ENCODE results near the gene OLFML2B. TPM values are rescaled to one million over a fixed set of nuclear protein-coding genes. Genes with fewer than 3 reads are reported as not detected.
"Not testable (repeated sequence)": the region's sequence is repeated elsewhere in the genome, so short reads cannot be mapped to it uniquely, and the experiment has no call there.

The OLFML2B gene
- not detected in 2 replicates for total RNA-seq

DNA sequence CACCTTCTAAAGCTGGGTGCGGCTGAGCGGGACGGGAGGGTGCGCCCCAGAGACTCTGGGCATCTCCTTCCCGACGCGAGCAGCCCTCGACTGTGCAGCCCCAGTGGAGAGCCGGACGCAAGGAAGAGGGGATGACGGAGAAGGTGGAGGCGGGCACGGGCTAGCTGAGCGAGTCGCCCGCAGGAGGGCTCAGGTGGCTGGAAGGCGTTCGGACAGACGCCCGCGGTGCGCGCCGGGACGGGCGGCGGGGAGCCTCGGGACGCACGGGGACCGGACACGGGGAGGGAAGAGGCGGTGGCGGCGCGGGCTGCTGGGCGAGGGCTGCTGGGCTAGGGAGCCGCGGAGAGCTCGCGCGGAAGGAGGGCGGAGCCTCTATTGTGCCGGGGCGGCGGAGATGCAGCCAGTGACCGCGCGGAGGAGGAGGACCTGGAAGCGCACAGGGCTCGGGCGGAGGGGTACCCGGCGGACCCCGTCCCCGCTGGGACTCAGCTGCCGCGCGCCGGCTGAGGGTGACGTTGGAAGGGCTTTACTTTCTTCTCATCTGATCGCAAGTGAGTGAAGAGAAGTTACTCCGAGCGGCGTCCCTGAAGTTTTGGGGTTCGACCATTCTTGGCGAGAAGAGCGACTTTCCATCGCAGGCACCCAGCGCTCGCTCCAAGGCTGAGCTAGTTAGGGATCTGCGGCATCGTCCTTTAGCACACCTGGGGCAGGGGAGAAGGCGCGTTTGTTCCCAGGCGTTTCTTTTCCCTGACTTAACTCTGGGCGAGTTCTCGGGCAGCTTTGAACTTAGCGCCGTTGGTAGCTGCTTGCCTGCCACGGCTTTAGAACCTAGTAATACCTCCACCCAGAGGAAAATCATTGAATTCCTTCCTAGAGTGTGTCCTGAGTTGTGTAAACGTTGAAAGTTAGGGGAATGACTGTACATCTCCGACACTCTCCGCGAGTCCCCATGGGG is at the start of gene OLFML2B:
Gene OLFML2B (minus strand): TSS at position 323 of the 955 bp plus-strand sequence. CDS start 439 bp downstream, outside the sequence.
- H3K9me3 Mint-ChIP-seq = no peaks in the 10 kb centered on the region
- H3K27ac Mint-ChIP-seq = peak within 1 kb of the TSS; percentile 41
- intact Hi-C loops (cut with micrococcal nuclease) = loop anchor here (1.0 kb wide), 2 partner anchors 109 to 232 kb away; no protein-coding TSS in a partner anchor
- H3K36me3 Mint-ChIP-seq (ENCODE audit: low read depth) = no peaks in the 10 kb centered on the region
- peak within 1 kb of the TSS; percentile 89 for H3K4me3 Mint-ChIP-seq
- H3K4me1 Mint-ChIP-seq (ENCODE audit: low read depth) = peaks cover 7% of the 10 kb centered on the region
- peak; percentile 47 for DNase-seq (ENCODE audit: low spot score)
- H3K27me3 Mint-ChIP-seq (ENCODE audit: insufficient read depth) = peaks cover 50% of the 10 kb centered on the region

DNA sequence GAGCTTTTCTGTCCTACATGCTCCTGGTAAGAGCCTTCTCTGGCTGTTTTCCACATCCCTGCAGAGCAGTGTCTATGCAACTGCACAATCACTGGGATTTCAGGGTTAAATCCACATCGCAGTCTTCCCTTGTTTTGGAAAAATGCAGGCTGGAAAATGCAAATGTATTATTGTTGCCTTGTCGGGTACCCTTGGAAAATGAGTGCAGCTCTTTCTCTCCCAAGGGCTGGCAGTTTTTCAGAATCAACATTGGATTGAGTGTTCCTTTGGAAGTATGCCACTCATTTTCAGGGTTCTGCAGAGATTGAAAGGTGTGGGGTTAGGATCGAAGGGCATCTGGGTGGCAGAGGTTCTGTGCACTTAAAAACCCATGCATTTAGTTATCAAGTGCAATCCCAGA is 49.1 kb upstream of the OLFML2B start:
- Mint-ChIP-seq H3K27me3 (ENCODE audit: insufficient read depth) (peaks cover 45% of the 10 kb centered on the region), H3K27ac (no peak overlapping the region), H3K9me3 (no peaks in the 10 kb centered on the region), H3K4me1 (ENCODE audit: low read depth) (no peaks in the 10 kb centered on the region), H3K4me3 (no peak overlapping the region), H3K36me3 (ENCODE audit: low read depth) (no peaks in the 10 kb centered on the region)
- intact Hi-C loops (cut with micrococcal nuclease) = no loop called here
- no peak for DNase-seq (ENCODE audit: low spot score)

DNA sequence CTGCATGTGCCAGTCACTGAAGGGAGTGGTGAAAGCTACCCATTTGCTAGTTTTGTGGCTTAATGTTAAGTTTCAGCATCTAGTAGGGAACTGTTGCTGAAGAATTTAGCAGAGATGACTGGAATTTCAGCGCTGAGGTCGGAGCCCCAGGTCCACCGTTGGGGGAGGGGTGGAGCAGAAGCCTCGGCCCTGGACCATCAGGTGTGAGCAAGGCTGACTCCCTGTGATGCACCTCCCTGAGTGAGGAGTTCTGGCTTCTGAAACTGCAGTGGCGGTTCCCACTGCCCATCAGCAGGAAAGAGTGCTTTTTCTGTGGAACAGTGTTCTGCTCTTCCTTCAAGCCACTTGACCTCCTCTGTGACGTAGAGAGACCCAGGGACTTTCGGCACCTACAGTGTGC is 47.2 kb upstream of the OLFML2B start:
- no peak for DNase-seq (ENCODE audit: low spot score)
- intact Hi-C loops (cut with micrococcal nuclease) = no loop called here
- H3K9me3 Mint-ChIP-seq = no peaks in the 10 kb centered on the region
- H3K4me1 Mint-ChIP-seq (ENCODE audit: low read depth) = no peaks in the 10 kb centered on the region
- H3K36me3 Mint-ChIP-seq (ENCODE audit: low read depth) = no peaks in the 10 kb centered on the region
- peak overlapping the region; percentile 80 for H3K4me3 Mint-ChIP-seq
- H3K27ac Mint-ChIP-seq = no peak overlapping the region
- peaks cover 55% of the 10 kb centered on the region for H3K27me3 Mint-ChIP-seq (ENCODE audit: insufficient read depth)

DNA sequence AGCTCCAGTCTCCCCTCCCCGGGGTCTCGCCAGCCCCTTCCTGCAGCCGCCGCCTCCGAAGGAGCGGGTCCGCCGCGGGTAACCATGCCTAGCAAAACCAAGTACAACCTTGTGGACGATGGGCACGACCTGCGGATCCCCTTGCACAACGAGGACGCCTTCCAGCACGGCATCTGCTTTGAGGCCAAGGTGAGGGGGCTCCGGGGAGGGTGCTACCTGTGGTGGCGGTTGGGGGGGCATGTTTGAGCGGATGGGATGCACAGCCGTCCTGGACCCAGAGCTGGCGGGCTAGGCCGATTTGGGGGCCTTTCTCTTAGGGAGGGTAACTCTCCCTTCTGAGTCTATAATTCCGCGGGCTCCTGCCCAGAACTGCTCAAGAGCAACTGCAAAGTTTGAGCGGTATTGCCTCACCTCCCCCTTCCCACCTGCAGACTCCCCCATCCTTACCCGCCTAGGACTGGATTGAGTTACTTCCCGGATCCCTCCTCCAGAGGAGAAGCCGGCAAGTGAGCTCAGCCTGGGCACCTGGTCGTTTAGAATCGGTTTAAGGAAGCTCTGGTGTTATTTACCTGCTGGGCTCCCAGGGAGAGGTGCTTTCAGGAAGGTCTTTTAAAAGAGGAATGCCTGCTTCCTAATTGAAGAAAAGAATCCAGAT is 46.6 kb upstream of the OLFML2B start:
- H3K27ac Mint-ChIP-seq = no peak overlapping the region
- H3K4me1 Mint-ChIP-seq (ENCODE audit: low read depth) = no peaks in the 10 kb centered on the region
- peak overlapping the region; percentile 80 for H3K4me3 Mint-ChIP-seq
- H3K27me3 Mint-ChIP-seq (ENCODE audit: insufficient read depth) = peaks cover 53% of the 10 kb centered on the region
- no peak for DNase-seq (ENCODE audit: low spot score)
- no peaks in the 10 kb centered on the region for H3K36me3 Mint-ChIP-seq (ENCODE audit: low read depth)
- intact Hi-C loops (cut with micrococcal nuclease) = no loop called here
- H3K9me3 Mint-ChIP-seq = no peaks in the 10 kb centered on the region

DNA sequence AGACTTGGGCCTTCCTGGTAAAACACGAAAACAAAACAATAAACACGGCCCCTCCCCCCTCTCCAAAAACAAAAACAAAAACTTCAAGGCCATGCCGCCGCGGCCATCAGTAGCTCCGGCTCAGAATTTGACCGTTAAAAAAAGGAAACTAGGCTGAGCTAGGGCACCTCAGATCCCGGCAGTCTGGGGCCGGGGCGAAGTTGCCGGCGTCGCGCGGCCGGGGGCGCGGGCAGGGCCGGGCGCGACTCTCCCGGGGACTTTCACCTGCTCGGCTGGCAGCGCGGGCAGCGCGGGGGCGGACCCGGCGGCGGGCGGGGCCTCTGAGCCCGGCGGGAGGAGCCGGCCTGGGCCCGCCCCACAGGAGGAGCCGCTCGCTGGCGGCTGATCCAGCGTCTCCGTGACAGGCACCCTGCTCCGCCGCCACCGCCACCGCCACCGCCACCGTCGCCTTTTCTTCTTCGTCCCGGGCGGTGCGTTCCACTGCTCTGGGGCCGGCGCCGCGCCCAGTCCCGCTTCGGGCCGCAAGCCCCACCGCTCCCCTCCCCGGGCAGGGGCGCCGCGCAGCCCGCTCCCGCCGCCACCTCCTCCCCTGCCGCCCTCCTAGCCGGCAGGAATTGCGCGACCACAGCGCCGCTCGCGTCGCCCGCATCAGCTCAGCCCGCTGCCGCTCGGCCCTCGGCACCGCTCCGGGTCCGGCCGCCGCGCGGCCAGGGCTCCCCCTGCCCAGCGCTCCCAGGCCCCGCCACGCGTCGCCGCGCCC is 45.8 kb upstream of the OLFML2B start, which contains the start of gene NOS1AP:
Gene NOS1AP (plus strand): TSS at position 358 of the 760 bp plus-strand sequence. CDS start 487 bp downstream, outside the sequence.
- peak; percentile 72 for DNase-seq (ENCODE audit: low spot score)
- H3K4me3 Mint-ChIP-seq = peak within 1 kb of the TSS; percentile 80
- H3K4me1 Mint-ChIP-seq (ENCODE audit: low read depth) = no peaks in the 10 kb centered on the region
- H3K36me3 Mint-ChIP-seq (ENCODE audit: low read depth) = no peaks in the 10 kb centered on the region
- H3K9me3 Mint-ChIP-seq = no peaks in the 10 kb centered on the region
- intact Hi-C loops (cut with micrococcal nuclease) = loop anchor here (1.0 to 2.0 kb wide), 2 partner anchors 428 to 491 kb away; partner anchors contain the start of genes UAP1 and UHMK1
- peaks cover 49% of the 10 kb centered on the region for H3K27me3 Mint-ChIP-seq (ENCODE audit: insufficient read depth)
- H3K27ac Mint-ChIP-seq = no peak within 1 kb of the TSS

DNA sequence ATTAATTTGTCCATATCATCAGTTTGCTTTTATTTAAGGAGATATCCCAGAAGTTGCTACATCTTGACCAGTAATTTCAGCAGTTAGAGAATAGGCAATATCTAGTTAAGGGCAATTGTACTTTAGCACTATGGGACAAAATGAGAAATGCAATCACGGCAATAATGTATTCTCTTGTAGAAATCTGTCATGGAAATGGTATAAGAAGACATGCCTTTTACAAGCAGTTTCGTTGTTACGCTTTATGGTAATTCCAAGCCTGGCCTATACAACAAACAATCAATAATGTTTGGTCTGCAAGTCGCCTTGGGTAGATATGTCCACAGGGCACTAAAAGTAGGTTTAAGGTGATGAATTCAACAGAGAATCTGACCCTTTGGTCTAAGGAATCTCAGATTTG is 44.6 kb upstream of the OLFML2B start:
- H3K27me3 Mint-ChIP-seq (ENCODE audit: insufficient read depth) = peaks cover 51% of the 10 kb centered on the region
- H3K27ac Mint-ChIP-seq = no peak overlapping the region
- no peak overlapping the region for H3K4me3 Mint-ChIP-seq
- intact Hi-C loops (cut with micrococcal nuclease) = loop anchor here (2.0 kb wide), 1 partner anchor 492 kb away; the partner anchor contains the start of gene UAP1
- H3K36me3 Mint-ChIP-seq (ENCODE audit: low read depth) = no peaks in the 10 kb centered on the region
- no peak for DNase-seq (ENCODE audit: low spot score)
- no peaks in the 10 kb centered on the region for H3K9me3 Mint-ChIP-seq
- no peaks in the 10 kb centered on the region for H3K4me1 Mint-ChIP-seq (ENCODE audit: low read depth)

DNA sequence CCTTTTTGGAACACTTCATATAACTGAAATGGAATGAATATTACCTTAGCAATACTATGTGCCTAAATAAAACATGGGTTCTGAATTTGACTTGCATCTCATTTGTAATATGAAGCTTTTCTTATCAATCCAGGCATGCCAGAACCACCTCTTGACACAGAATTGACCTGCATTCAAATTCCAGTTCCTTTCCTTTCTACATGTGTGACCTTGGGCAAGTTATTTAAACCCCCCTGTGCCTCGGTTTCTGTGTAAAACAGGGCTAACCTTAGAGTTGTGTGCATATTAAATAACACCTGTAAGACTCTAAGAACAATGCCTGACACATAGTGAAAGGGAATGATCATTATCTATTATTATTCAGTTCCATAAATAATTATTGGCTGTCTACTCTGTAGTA is 43.8 kb upstream of the OLFML2B start:
- Mint-ChIP-seq H3K9me3 (no peaks in the 10 kb centered on the region), H3K36me3 (ENCODE audit: low read depth) (no peaks in the 10 kb centered on the region), H3K27me3 (ENCODE audit: insufficient read depth) (peaks cover 58% of the 10 kb centered on the region), H3K4me1 (ENCODE audit: low read depth) (no peaks in the 10 kb centered on the region), H3K27ac (no peak overlapping the region), H3K4me3 (no peak overlapping the region)
- intact Hi-C loops (cut with micrococcal nuclease) = no loop called here
- DNase-seq (ENCODE audit: low spot score) = no peak

DNA sequence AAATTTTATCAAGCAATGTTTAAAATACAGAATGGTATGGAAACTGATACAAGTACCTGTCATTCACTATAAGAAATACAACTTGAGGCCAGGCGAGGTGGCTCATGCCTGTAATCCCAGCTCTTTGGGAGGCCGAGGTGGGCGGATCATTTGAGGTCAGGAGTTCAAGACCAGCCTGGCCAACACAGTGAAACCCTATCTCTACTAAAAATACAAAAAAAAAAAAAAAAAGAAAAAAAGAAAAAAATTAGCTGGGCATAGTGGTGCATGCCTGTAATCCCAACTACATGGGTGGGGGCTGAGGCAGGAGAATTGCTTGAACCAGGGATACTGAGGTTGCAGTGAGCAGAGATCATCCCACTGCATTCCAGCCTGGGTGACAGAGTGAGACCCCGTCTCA is 43.2 kb upstream of the OLFML2B start:
- H3K4me1 Mint-ChIP-seq (ENCODE audit: low read depth); H3K36me3 Mint-ChIP-seq (ENCODE audit: low read depth); H3K9me3 Mint-ChIP-seq; intact Hi-C loops (cut with micrococcal nuclease); DNase-seq (ENCODE audit: low spot score); H3K4me3 Mint-ChIP-seq; H3K27ac Mint-ChIP-seq: not testable (repeated sequence)
- H3K27me3 Mint-ChIP-seq (ENCODE audit: insufficient read depth) = peaks cover 64% of the 10 kb centered on the region

DNA sequence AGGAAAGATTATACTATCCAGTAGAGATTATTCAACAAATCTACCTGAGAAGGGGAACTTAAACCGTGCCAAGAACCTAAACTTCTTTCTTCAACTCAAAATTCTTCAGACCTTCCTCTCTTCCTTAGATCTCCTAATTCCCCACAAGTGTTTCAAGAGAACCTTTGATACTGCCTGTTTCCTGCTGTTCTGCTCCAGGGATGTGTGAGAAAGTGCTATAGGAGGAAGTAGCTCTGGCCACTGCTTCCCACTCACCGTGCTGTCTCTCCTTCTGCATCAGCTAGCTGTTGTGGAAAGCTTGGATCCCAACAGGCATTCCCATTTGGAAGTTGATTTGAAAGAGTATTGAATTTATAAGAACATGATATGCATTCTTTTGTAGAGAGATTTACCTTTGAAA is 41.3 kb upstream of the OLFML2B start:
- DNase-seq (ENCODE audit: low spot score) = no peak
- Mint-ChIP-seq H3K27ac (no peak overlapping the region), H3K4me3 (no peak overlapping the region), H3K9me3 (no peaks in the 10 kb centered on the region), H3K36me3 (ENCODE audit: low read depth) (no peaks in the 10 kb centered on the region), H3K4me1 (ENCODE audit: low read depth) (no peaks in the 10 kb centered on the region), H3K27me3 (ENCODE audit: insufficient read depth) (peaks cover 50% of the 10 kb centered on the region)
- intact Hi-C loops (cut with micrococcal nuclease) = no loop called here

DNA sequence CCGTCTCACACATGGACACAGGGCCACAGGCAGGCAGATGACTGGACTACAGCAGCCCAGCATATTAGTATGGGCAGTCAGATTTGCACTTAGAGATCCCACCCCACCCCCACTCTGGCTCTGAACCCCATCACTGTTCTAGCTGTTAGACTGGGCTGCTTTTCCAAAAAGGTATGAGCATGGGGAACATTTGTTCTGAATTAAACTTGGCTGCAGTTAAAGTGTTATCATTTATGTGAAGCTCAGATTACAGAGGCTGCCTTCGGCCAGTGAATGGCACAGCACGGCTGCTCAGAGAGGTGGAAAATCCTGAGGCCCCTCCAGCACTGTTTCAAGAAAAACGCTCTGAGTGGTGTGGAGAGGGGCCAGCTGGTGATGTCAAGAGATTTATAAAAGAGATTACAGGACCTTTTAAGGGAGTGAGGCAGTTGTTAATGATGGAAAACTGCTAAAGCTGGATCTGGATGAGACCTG is 38.9 kb upstream of the OLFML2B start:
- Mint-ChIP-seq H3K4me1 (ENCODE audit: low read depth) (no peaks in the 10 kb centered on the region), H3K4me3 (no peak overlapping the region), H3K27me3 (ENCODE audit: insufficient read depth) (peaks cover 35% of the 10 kb centered on the region), H3K9me3 (no peaks in the 10 kb centered on the region), H3K27ac (no peak overlapping the region), H3K36me3 (ENCODE audit: low read depth) (no peaks in the 10 kb centered on the region)
- DNase-seq (ENCODE audit: low spot score) = no peak
- intact Hi-C loops (cut with micrococcal nuclease) = no loop called here

DNA sequence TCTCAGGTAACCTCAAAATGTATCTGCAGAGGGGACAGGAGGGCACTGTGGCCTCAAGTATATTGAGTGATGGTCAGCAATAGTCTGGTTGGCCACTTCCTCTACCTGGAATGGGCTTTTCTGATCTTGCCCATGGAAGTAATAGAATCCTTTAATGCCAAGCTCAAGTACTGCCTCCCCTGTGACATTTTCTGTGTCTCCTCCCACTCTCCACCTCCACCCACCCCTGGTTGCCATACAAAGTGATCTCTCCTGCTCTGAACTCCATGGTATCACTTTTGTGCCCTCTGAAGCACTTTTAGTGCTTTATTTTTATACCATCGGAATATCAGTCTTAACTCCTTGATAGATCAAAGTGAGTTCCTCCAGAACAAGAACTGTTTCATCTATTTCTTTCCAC is 36.6 kb upstream of the OLFML2B start:
- no peaks in the 10 kb centered on the region for H3K4me1 Mint-ChIP-seq (ENCODE audit: low read depth)

DNA sequence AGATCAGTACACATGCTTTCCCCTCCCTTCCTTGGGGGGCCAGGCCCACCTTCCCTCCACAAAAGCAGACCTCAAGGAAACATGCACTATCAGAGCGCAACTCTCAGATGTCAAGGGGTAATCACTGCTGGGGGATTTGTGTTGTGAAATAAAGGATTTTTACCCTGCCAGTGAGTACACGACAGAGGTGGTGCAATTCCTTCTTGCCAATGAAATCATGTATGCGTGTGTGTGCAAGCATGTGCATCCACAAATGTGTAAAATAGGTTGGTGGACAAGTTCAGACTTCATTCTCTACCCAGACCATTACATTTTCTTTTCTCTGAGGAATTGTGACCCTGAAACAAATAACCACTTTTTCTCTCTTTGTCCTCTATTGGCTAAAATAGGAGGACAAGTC is 36.1 kb upstream of the OLFML2B start:
- no peak overlapping the region for H3K27ac Mint-ChIP-seq
- no peaks in the 10 kb centered on the region for H3K4me1 Mint-ChIP-seq (ENCODE audit: low read depth)
- no peak overlapping the region for H3K4me3 Mint-ChIP-seq
- intact Hi-C loops (cut with micrococcal nuclease) = loop anchor here (10.0 kb wide), 1 partner anchor 1115 kb away; no protein-coding TSS in a partner anchor
- no peaks in the 10 kb centered on the region for H3K9me3 Mint-ChIP-seq
- H3K27me3 Mint-ChIP-seq (ENCODE audit: insufficient read depth) = peaks cover 19% of the 10 kb centered on the region
- no peak for DNase-seq (ENCODE audit: low spot score)
- no peaks in the 10 kb centered on the region for H3K36me3 Mint-ChIP-seq (ENCODE audit: low read depth)

More for the DNA sequence above, 36.6 kb upstream of the OLFML2B start:
- intact Hi-C loops (cut with micrococcal nuclease) = no loop called here
- Mint-ChIP-seq H3K27me3 (ENCODE audit: insufficient read depth) (peaks cover 20% of the 10 kb centered on the region), H3K9me3 (no peaks in the 10 kb centered on the region), H3K36me3 (ENCODE audit: low read depth) (no peaks in the 10 kb centered on the region), H3K27ac (no peak overlapping the region), H3K4me3 (no peak overlapping the region)
- no peak for DNase-seq (ENCODE audit: low spot score)
